HuH-7 (cell line): ENCODE results near the gene SORD.
"Not testable (repeated sequence)": the region's sequence is repeated elsewhere in the genome, so short reads cannot be mapped to it uniquely, and the experiment has no call there.

Experiments
- DNase-seq: peaks from one replicate; pipeline ENCODE4 v3.0.0; 2011; ENCODE audit warnings: low spot score

The SORD gene

DNA sequence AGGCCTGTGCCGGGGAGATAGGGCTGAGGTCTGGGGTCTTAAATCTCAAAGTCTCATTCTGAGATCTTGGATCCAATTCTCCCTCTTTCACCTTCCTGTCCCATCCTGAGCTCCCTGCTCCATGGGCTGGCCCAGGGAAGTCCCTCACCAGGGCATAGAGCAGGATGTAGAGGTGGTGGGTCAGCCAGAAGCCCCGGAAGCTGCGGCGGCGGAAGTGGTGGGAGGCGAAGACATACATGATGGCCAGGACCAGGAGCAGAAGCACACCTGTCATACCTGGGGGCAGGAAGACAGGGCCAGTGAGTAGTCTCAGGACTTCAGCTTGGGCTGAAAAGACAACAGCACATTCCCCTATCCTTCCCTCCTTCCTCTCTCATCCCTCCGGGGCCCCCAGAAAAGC lies 74.5 kb downstream of the SORD start:
- DNase-seq, result no peak

DNA sequence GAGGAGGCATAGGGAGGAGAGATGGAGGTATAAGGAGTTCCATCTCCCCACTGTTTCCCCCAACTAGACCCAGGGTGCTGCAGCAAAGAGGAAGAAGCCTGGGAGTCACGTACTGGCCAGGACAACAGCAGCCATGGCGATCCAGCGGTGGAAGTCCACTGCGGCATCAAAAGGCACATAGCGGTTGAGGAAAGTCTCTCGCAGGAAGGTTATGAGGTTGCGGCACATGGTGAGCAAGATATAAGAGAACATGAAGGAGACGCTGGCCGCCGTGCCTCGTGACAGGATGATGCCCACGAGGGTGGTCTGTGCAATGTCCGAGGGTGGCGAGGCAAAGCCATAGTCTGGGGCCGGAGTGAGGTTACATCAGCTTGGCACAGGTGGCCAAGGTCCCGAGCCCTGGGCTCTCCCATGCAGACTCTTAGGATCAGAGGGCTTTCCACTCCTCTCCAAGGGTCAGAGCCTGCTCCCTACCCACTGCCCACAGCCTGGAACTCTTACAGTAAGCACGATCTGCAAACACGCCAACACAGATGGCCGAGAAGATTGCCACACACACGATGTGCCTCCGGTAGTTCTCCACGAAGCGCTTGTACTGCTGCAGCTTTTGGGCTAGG lies 76.7 kb downstream of the SORD start:
- no peak for DNase-seq

DNA sequence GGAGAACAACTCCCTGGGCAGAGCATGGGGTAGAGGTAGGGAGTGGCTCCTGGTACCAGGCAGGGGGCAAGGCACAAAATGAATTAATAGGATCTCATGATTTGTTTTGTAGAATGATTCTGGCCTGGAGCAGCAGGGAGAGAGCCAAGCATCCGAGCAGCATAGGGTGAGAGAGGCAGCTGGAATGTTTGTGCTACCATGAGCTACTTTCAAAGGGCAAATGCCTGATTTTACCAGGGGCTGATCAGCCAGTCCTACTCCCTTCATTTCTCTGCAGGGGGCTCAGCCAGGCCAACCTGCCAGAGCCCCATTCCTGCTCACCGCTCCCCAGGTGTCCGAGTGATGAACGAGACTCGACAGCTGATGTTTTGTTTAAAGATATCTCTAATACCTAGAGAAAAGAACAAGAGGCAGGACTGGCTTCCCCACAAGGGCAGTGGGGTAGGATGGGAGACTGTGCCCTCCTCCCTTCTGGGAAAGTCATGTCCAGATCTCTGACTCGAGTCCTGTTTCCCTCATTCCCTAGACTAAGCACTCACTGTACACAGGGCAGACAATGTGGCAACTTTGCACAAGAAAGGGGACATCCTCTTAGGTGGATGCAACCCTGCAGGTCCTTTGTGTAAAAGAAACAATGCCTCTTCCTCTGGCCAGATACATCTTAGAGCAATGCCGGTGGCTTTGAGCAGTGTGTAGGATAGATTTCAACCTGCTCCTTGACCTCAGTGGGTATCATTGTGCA lies 78.1 kb downstream of the SORD start:
- DNase-seq, result no peak

DNA sequence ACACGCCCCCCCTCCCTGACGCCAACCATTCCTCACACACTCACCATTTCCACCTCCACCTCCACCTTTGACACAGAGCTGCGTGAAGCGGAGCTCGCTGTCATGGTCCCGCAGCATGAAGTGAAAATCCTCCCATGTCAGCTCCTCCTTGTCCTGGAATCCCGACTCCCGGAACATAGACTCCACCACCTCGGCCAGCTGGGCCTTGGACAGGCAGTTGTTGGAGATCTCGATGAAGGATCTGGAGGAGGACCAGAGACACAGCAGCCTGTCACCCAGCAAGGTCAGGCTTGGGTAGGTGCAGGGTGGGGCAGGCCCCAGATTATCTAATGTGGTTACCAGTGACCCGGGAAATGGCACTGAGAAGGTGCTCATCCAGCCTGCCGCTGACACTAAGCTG lies 78.8 kb downstream of the SORD start:
- no peak for DNase-seq

DNA sequence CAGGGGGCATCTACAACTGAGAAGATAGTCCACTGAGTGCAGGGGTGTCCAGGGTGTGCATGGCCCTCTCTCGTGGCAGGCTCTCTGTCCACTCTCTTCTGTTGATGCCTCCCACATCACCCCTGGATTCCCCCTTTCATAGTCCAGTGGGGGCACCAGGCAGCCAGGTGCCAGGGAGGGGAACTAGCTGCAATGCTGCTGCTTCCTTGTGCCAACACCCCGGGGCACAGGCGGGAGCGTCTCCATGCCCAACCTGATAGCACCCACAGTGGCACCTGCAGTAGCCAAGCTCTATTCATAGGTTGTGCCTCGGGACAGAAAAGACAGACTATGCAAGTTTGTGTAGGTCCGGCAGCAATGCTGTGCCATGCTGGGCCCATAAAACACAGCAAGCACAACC lies 79.2 kb downstream of the SORD start:
- DNase-seq, result no peak

DNA sequence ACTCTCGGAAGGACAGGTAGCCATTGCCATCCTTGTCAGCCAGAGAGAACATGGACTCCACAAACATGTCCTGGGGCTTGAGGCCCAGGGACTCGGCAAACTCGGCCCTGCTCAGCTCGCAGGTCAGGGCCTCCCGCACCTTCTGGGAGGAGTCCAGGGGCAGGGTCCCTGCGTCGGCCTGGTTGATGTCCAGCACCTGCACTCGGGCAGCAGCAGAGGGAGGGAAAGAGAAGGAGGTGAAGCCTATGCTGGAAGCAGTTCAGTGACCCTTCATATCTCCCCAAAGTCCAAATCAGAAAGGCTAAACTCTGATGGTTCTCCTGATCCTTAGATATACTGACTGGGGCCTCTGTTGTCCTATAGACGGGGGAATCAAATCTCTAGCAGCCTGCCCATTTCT lies 81.2 kb downstream of the SORD start:
- not testable (repeated sequence) for DNase-seq

DNA sequence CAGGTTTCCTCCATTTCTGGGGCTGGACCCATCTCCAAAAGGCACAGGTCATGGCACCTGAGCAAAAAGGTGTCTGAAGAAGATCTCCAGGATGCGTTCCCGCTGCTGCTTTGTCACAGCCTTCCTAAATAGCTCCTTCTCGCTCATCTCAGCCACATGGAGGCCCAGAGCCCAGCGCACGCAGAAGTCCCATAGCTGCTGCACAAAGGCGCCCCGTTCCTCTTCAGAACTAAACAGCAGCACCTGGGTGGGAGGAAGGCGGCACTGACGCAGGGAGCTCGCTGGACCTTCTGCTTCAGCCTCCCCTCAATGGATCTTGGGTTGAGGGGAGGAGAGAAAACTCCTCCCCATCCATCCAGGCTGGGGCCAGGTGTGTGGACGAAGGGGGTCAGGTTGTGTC lies 82.6 kb downstream of the SORD start:
- DNase-seq, result no peak

DNA sequence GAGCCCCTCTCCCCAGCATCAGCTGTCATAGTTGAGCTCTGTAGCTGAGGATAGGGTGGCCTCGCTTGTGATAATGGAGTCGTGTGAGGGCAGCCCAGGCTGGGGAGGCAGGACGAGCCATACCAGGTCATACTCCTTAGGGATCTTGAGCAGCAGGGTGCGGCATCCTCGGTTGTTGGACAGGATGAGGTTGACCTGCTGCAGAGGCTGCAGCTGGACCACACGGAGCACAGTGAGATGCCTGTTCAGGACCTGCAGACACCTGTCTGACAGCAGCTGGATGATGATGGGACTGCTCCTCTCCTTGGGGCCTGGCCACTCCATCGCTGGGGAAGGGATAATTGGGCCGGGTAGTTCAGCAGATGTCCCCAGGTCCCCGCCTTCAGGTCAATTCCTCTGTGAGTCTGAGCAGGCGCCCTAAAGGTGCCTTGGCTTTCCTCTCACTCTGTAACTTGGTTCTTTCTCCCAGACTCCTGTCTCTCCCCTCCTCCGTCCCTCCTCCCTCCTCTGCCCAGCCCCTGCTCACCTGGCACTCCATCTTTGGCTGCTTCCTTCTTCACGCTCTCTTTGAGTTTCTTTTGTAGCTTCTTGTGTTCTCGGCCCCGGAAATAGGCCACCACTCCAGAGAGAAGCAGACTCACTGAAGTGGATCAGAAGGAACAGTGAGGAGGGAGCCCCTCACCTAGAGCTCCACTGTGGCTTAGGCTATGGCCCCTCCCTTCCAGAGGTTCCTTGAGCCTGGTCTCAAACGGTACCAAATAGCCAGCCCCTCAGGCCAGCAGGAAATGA lies 83.2 kb downstream of the SORD start:
- DNase-seq, result no peak

DNA sequence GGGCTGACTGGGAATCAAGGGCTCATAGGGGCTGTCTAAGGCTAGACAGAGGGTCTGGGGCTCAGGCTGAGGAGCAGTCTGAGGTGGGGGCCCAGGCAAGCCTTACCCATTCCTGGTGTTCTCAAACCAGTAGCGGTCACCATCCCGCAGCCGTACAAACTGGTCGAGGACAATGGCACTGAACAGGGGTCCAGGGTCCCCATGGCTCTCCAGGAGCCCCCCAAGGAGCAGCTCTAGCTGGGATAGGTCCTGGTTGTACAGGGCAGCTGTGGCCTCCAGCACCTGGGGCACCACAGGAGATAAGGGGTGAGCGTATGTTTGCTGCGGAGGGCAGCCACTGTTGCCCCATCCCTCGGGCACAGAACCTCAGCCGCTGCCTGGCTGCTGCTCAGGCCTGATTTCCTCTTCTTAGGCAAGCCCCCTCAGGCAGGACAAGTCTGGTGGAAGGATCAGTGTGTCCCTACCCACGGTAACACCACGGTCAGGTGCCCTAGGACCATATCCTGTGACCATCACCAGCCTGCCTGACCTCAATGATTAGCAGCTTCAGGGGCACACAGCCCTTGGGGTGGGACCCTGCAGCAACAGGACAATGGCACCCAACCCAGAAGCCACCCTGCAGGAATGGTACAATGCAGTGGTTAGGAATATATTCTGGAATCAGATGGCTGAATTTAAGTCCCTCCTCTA lies 85.1 kb downstream of the SORD start:
- DNase-seq, result no peak

DNA sequence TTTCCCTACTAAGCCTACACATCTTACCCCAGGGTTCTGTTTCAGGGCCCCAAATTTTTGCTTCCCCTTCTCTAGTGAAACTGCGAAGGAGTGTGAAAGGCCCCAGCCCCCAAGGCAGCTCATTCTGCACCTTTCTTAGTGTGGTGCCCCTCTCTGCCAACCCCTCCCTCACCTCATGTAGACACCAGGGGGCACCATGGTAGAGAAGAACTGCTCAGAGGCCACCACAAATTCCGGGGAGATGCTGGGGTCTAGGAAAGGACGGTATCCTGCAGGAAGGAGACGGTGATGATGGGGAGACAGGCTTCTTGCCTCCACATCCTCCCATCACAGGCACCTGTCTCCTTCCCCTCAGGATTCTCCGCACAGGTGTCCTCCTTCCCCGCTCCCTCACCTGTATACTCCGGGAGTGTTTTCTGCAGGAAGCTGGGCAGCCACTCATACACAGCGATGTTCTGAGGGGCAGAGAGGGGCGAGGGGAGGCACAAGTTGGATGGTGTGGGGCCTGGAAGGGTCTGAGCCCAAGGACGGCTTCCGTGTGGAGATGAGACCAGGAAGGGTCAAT lies 87.3 kb downstream of the SORD start:
- no peak for DNase-seq

DNA sequence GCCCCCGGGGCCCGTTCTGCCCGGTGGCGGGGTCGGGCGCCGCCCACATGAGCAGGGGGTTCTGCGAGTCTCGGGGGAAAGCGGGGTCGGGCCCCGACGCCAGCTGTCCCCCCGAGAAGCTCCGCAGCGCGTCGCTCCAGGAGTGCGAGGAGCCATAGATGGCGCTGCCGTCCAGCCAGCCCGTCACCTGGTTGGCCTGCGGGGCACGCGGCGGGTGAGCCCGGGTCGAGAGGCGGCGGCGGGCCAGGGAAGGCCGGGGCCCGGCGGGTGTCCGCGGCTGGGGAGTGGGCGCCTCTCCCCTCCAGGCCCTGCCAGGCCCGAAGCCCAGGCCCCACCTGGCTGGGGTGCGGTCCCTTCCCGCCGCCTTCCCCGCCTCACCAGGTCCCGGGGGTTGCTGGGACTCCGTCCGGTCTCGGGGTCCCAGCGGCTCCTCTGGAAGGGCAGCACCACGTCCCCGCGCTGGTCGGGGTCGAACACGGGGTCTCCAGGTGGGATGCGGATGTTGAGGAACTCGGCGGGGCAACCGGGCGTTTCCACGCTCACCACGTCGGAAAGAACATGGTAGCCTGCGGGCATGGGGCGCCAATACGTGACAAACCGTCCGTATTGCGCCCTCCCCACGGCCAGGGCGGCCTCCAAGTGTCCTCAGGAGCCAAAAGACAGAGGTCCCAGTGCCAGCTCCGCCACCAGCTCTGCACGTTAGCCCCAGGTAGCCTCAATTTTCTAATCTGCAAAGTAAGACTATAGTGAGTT lies 88.6 kb downstream of the SORD start:
- DNase-seq, result no peak

DNA sequence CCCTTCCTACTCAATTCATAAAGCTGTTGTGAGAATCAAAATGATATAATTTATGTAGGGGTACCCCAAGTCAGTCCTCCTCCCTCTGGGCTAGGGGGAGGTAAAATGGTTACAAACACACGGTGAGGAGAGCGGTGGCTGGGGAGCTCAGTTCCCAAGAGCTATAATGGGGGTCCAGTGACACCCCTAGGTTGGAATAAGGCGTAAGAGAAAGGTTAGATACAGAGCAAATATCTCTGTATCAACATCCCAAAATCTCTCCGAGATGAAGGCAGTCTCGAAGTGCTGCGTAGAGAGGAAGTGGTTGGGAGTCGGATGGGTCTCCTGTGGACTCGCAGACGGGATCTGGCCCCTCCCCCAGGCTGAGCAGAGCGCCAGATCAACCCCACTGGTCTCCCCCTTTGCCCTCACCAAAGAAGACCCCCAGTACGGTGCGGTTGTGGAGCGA lies 89.2 kb downstream of the SORD start:
- DNase-seq, result no peak

DNA sequence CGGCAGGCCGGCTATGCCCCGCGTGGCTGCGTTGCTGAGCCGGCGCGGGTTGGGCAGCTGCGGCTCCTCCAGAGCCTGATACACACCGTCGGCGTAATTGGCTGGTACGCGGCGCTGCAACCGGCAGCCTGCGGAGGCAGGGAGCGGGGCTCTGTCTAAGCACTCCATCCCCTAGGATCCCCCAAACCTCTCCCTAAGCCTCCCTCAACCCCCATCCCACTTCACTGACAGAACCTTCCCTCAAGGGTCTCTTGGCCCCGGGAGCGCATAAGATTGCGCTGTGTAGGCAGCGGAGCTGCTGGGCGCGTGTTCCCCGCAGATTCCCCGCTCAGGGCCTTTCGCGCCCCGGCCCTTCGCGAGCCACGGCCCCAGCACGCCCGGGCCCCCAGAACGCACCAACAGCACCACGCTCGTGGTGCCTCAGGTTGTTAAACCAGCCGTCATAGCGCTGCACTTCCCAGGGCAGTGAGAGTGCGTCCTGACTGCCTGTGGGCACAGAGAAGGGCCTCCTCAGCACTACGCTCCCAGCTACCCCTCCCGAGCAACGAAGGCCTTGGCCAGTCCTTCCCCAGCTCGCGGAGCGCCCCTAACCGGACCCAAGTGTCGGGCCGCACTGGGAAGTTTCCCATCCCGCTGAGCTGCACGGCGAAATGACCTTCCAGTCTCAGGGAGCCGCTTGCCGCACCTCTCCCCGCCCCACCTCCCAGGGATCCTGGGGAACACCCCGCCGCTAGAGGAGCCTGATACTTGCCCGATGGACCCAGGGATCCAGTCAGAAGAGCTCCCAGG lies 89.8 kb downstream of the SORD start:
- DNase-seq, result peak; percentile 55

DNA sequence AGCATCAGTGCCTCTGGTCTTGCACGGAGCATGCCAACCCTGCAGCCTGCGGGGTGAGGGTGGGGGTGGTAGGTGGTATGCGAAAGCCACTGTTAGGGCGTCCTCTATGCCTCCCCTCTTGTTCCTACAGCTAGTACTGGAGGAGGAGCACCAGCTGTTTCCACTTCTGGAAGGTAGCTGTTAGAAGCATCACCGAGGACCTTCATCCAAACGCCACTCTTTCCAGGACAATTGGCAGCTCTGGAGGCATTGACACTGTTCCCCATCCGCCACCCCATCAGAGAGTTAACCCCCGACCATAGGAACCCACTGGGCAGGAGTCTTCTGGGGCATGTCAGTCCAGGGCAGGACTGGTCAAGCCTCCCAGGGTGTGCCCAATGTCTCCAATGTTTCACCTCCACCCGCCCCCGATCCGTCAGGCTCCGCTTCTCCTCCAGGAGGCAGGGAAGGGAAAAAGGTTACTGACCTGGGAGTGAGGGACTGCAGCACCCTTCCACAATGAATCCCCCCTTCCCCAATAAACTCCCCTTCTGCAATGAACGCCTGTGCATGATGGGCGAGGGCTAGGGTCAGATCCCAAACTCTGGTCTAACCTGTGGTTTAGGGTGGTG lies 90.5 kb downstream of the SORD start:
- no peak for DNase-seq

DNA sequence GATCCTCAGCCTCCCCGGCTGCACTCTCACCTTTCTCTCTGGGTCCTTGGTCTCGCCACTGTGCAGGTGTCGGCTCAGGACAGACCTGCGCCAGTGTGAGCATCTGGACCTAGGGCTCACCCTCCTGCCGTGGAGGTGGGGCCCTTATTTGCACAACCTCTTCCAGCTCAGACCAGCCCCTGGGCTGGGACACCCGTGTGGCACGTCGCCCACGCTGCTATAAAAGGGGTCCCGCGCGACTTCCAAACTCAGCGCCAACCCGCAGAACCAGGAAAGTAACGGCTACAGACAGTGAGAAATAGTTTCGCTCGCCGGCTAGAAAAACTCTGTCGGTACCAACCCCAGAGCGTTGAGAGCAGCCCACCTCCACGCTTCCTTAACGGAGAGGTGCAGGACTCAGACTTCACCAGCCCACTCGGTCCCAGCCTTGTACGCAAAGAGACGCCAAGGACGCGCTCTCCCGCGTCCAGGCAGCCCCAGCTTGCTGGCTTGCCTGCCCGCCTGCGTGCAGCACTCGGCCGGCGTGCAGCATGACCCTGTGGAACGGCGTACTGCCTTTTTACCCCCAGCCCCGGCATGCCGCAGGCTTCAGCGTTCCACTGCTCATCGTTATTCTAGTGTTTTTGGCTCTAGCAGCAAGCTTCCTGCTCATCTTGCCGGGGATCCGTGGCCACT lies 91.2 kb downstream of the SORD start, which contains the start of the genes DUOX2 and DUOXA2:
Gene DUOX2, minus strand, starts transcription at position 97 of the 675 bp plus-strand sequence. CDS start 761 bp downstream, outside the sequence.
Gene DUOXA2, plus strand, starts transcription at position 251 of the 675 bp plus-strand sequence. Its CDS starts 280 bp downstream, at position 531.
- peak; percentile 37 for DNase-seq

DNA sequence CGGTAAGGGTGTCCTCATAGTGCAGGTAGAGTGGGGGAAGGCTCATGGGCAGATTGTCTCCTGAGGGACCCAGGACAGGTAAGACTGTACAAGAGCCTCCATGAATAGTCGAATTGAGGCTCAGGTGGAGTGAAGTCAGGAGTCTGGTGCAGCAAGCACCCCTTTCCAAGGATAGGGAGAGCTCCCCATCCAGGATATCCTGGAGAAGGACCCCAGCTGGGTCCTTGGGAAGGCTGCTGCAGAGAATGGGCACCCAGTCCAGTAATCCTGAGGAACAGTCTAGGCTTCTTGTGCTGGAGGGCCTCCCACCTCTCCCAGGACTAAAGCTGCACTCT lies 91.7 kb downstream of the SORD start:
- DNase-seq, result no peak

DNA sequence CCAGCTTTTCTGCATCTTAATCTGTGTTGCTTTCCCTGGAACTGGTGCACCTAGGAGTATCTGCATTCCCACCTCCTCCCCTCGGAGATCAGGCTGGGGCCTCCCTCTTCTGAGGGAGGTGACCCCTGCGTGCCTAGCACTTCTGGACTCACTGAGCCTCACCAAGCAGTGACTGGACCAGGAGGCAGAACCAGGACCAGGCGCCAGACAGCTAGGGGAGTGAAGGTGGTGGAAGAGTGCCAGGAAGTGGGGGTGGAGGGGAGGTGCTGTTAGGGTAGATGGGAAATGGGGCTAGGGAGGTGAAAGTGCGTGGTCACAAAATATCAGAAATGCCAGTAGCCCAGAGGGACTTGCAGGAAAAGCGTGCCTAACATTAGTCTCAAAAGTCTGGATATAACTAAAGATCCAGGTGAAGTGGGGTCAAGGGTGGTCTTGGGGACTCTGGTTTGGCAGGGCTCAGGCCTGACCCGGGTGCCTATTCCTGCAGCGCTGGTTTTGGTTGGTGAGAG lies 92.4 kb downstream of the SORD start:
- DNase-seq, result no peak

DNA sequence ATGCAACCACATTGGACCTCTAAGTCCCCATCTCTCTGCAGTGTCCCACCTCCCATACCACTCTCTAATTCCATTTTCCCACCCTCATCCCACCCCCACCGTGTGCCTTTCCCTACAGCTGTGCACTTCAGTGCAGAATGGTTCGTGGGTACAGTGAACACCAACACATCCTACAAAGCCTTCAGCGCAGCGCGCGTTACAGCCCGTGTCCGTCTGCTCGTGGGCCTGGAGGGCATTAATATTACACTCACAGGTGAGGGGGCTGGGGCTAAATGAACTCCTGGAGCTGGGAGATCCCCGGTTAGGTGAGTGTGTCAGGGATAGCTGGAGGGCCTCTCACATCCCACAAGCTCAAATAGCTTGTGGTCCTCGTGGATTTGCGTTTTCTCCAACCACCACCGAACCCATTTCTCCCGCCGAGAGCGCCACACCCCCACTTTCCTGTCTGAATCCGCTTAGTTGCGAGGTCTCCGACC lies 93.0 kb downstream of the SORD start:
- no peak for DNase-seq
